Subcutaneous abdominal adipose tissue (tissue), 5 donors: ENCODE data around the gene ATP5MC2.
A peak's percentile ranks its signal among the peaks of the same experiment; 100 is the strongest.

ENCODE experiments used
- H3K27ac ChIP-seq: one replicate; pipeline ENCODE4 v1.7.0; 2013; ENCODE audit warnings: low read depth, mild to moderate bottlenecking, inconsistent platforms, low read length, moderate library complexity
- H3K27me3 ChIP-seq, 5 donors: one replicate each; pipeline ENCODE4 v1.7.0; 2013; ENCODE audit warnings: low read length in 5 of 5, inconsistent platforms in 1 of 5; ENCODE audit not compliant: control insufficient read depth in 5 of 5, insufficient read depth in 4 of 5
- H3K36me3 ChIP-seq, 5 donors: one replicate each; pipeline ENCODE4 v1.7.0; 2013; ENCODE audit warnings: low read length in 5 of 5; ENCODE audit not compliant: control insufficient read depth in 5 of 5, insufficient read depth in 5 of 5
- H3K4me1 ChIP-seq, 5 donors: one replicate each; pipeline ENCODE4 v1.7.0; 2013; ENCODE audit warnings: low read length in 5 of 5, mild to moderate bottlenecking in 3 of 5, moderate library complexity in 1 of 5; ENCODE audit not compliant: control insufficient read depth in 5 of 5, insufficient read depth in 5 of 5
- H3K4me3 ChIP-seq, 5 donors: one replicate each; pipeline ENCODE4 v1.7.0; 2013; ENCODE audit warnings: low read length in 5 of 5, low read depth in 1 of 5
- H3K9ac ChIP-seq, 5 donors: one replicate each; pipeline ENCODE4 v1.7.0; 2013; ENCODE audit warnings: low read length in 5 of 5, mild to moderate bottlenecking in 4 of 5, moderate library complexity in 3 of 5
- H3K9me3 ChIP-seq, 5 donors: one replicate each; pipeline ENCODE4 v1.7.0; 2013; ENCODE audit warnings: low read length in 5 of 5; ENCODE audit not compliant: control insufficient read depth in 5 of 5
- donor health status: healthy.
- donor health status: healthy.
- donor health status: healthy.
- donor health status: healthy.
- donor health status: healthy.

Gene ATP5MC2

GRCh38 chr12:53677016-53677799 is 1.3 kb upstream of the ATP5MC2 start:
- Histone ChIP-seq H3K9ac (peak overlapping the region; percentile 58 to 81 (median 72)), H3K4me1 (peaks cover 5 to 32% (median 30%) of the 10 kb centered on the region in 5 donors), H3K27ac (peak overlapping the region; percentile 94), H3K4me3 (peak overlapping the region; percentile 67 to 99 (median 83)), H3K27me3 (no peaks in the 10 kb centered on the region), H3K36me3 (peaks cover 0 to 13% (median 8%) of the 10 kb centered on the region in 5 donors), H3K9me3 (no peaks in the 10 kb centered on the region)

- peak overlapping the region; percentile 67 to 99 (median 83) for H3K4me3 ChIP-seq
- H3K27me3 ChIP-seq = no peaks in the 10 kb centered on the region
- peaks cover 5 to 32% (median 30%) of the 10 kb centered on the region in 5 donors for H3K4me1 ChIP-seq
- H3K9me3 ChIP-seq = no peaks in the 10 kb centered on the region
- H3K36me3 ChIP-seq = peaks cover 0 to 17% (median 10%) of the 10 kb centered on the region in 5 donors
- peak overlapping the region; percentile 58 to 81 (median 72) for H3K9ac ChIP-seq
- peak overlapping the region; percentile 94 for H3K27ac ChIP-seq
Observed at GRCh38 chr12:53676656-53677015, 753 bp upstream of the ATP5MC2 start.

DNA sequence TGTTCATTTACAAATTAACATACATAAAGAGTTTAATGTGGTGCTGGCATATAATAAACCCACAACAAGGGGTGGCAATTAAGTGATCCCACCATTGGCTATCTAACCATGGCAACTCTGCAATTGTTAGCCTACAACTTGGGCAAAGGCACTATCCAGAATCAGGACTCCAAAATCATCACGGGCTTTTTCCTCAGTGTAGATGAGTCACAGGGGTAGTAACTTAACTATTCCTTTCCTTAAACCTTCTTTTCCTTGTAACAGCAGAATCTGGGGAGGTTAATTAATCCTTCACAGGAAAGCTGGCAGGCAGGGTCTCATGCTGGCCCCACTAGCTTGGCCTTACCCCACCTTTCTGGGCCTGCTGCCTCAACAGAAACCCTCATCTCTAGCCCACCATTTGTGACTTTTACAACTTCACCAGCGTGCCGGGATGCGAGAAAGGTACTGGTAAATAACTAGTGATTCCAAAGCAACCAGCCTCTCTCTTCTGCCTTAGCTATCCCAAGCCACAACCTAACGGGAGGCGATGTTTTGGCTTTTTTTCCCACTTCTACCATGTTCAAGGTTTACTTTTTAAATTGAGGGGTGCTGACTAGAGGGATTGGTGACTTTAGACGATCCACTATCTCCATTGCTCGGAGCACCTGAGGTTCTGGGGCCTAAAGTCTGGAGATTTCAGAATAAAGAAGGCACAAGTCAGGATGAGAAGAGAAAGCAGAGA is 744 bp downstream of the ATP5MC2 start:
- peaks cover 5 to 32% (median 30%) of the 10 kb centered on the region in 5 donors for H3K4me1 ChIP-seq

GRCh38 chr12:53670971-53671370 is 4.9 kb downstream of the ATP5MC2 start:
- H3K4me1 ChIP-seq = peaks cover 3 to 13% (median 11%) of the 10 kb centered on the region in 5 donors

More for the DNA sequence above, 744 bp downstream of the ATP5MC2 start:
- Histone ChIP-seq H3K9me3 (no peaks in the 10 kb centered on the region), H3K27me3 (no peaks in the 10 kb centered on the region), H3K9ac (peak overlapping the region; percentile 42 to 87 (median 69)), H3K4me3 (peak overlapping the region; percentile 83 to 99 (median 95)), H3K36me3 (peaks cover 9 to 30% (median 21%) of the 10 kb centered on the region in 5 donors), H3K27ac (peak overlapping the region; percentile 94)

DNA sequence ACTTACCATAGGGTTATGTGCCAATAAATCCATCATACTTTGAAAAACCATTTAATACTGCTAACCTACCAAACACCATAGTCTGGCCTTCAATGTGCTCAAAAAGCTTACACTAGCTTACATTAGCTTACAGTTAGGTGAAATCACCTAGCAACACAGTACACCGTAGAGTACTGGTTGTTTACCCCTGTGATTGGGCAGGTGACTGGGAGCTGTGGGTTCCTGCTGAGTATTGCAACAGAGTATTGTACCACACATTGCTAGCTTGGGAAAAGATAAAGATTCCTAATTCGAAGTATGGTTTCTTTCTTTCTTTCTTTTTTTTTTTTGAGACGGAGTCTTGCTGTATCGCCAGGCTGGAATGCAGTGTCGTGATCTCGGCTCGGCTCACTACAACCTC is 5.6 kb downstream of the ATP5MC2 start:
- Histone ChIP-seq H3K36me3 (peaks cover 20 to 66% (median 49%) of the 10 kb centered on the region in 5 donors), H3K9ac (no peak overlapping the region), H3K4me3 (no peak overlapping the region), H3K9me3 (no peaks in the 10 kb centered on the region), H3K27me3 (no peaks in the 10 kb centered on the region), H3K27ac (no peak overlapping the region), H3K4me1 (peaks cover 2 to 8% (median 6%) of the 10 kb centered on the region in 5 donors)

More at GRCh38 chr12:53670971-53671370, 4.9 kb downstream of the ATP5MC2 start:
- Histone ChIP-seq H3K27me3 (no peaks in the 10 kb centered on the region), H3K9me3 (no peaks in the 10 kb centered on the region), H3K9ac (no peak overlapping the region), H3K27ac (no peak overlapping the region), H3K36me3 (peaks cover 15 to 59% (median 43%) of the 10 kb centered on the region in 5 donors), H3K4me3 (no peak overlapping the region)

GRCh38 chr12:53667080-53667479 is 8.8 kb downstream of the ATP5MC2 start:
- no peaks in the 10 kb centered on the region for H3K27me3 ChIP-seq
- no peaks in the 10 kb centered on the region for H3K9me3 ChIP-seq
- no peak overlapping the region for H3K9ac ChIP-seq
- peaks cover 24 to 71% (median 53%) of the 10 kb centered on the region in 5 donors for H3K36me3 ChIP-seq
- H3K4me1 ChIP-seq = peaks cover 0 to 2% (median 0%) of the 10 kb centered on the region in 5 donors
- H3K4me3 ChIP-seq = no peak overlapping the region
- H3K27ac ChIP-seq = no peak overlapping the region

- Histone ChIP-seq H3K27ac (no peak overlapping the region), H3K4me3 (no peak overlapping the region), H3K9me3 (no peaks in the 10 kb centered on the region), H3K36me3 (peaks cover 13 to 52% (median 43%) of the 10 kb centered on the region in 5 donors), H3K9ac (no peak overlapping the region), H3K27me3 (no peaks in the 10 kb centered on the region), H3K4me1 (peaks cover 0 to 5% (median 4%) of the 10 kb centered on the region in 5 donors)
Observed at GRCh38 chr12:53664936-53665335, 10.9 kb downstream of the ATP5MC2 start.

- H3K9ac ChIP-seq = no peak overlapping the region
- H3K9me3 ChIP-seq = no peaks in the 10 kb centered on the region
- H3K27ac ChIP-seq = no peak overlapping the region
- no peaks in the 10 kb centered on the region for H3K27me3 ChIP-seq
- peaks cover 9 to 45% (median 35%) of the 10 kb centered on the region in 5 donors for H3K36me3 ChIP-seq
- H3K4me3 ChIP-seq = no peak overlapping the region
- H3K4me1 ChIP-seq = peaks cover 1 to 10% (median 5%) of the 10 kb centered on the region in 5 donors
Observed at GRCh38 chr12:53664191-53664590, 11.7 kb downstream of the ATP5MC2 start.

DNA sequence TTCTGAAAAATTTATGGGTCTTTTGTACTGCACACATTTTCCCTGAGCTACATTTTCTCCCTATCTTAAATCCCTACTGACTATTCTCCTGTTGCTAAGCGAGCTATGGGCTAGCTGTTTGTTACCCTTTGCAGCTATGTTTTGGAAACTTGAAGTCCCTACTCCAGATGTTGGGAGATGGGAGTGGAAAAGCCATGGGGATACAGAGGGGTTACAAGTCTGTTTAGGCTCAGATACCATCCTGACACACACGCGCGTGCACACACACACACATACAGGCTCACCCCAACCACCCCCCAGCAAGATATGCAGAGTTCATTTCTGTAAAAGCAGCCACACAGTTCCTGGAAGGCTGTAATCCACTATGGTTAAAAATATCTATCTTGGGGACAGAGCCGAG is 15.8 kb downstream of the ATP5MC2 start:
- Histone ChIP-seq H3K36me3 (peaks cover 3 to 16% (median 10%) of the 10 kb centered on the region in 5 donors), H3K9me3 (no peaks in the 10 kb centered on the region), H3K4me3 (no peak overlapping the region), H3K27me3 (no peaks in the 10 kb centered on the region), H3K4me1 (peaks cover 2 to 16% (median 15%) of the 10 kb centered on the region in 5 donors), H3K9ac (no peak overlapping the region), H3K27ac (peak overlapping the region; percentile 57)

DNA sequence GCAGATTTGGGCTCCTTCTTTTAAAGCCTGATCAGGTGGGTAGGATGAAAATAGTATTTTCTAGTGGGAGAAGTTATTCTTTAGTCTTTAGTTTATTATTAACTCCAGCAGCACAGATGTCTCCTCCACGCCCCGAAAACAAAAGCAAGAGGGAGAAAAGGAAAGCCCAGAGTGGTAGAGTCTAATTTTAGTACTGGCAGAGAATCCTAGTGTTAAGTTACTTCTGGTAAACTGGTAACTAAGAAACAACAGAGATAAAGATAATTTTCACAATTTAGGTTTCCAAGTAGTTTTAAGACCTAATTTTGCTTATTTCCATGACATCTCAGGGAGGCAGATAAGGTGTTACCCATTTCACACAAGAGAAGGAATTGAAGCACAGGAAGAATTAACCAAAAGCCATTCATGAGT is 16.3 kb downstream of the ATP5MC2 start:
- peaks cover 1 to 12% (median 6%) of the 10 kb centered on the region in 5 donors for H3K36me3 ChIP-seq
- H3K27ac ChIP-seq = peak overlapping the region; percentile 57
- no peaks in the 10 kb centered on the region for H3K9me3 ChIP-seq
- no peak overlapping the region for H3K9ac ChIP-seq
- peaks cover 2 to 16% (median 15%) of the 10 kb centered on the region in 5 donors for H3K4me1 ChIP-seq
- no peak overlapping the region for H3K4me3 ChIP-seq
- H3K27me3 ChIP-seq = no peaks in the 10 kb centered on the region
